Bronchial epithelial cell (primary cell): Measurements from ENCODE around the gene IQCH. TPM values are rescaled to one million over a fixed set of nuclear protein-coding genes. Genes with fewer than 3 reads are reported as not detected.
"Not testable (repeated sequence)": the region's sequence is repeated elsewhere in the genome, so short reads cannot be mapped to it uniquely, and the experiment has no call there.

Source experiments
- DNase-seq: peaks from one replicate; pipeline ENCODE4 v3.0.0-alpha.2; 2010; ENCODE audit warnings: low read depth
- FAIRE-seq: peaks from 2 replicates; lab custom pipeline; 2011; peaks lifted over from hg19 to GRCh38; lab: Jason Lieb, UNC
- H3K27me3 ChIP-seq: 2 replicates; pipeline ENCODE4 v1.5.1; 2011; ENCODE audit warnings: low read length; ENCODE audit not compliant: control insufficient read depth, insufficient read depth
- H3K36me3 ChIP-seq: 2 replicates; pipeline ENCODE4 v1.5.1; 2011; ENCODE audit warnings: low read length; ENCODE audit not compliant: control insufficient read depth, insufficient read depth
- H3K4me3 ChIP-seq: 2 replicates; pipeline ENCODE4 v1.5.1; 2011; ENCODE audit warnings: mild to moderate bottlenecking, low read depth, low read length, control low read depth
- CTCF ChIP-seq: IDR thresholded peaks from 2 replicates; pipeline ENCODE4 v1.5.1; 2011; ENCODE audit warnings: mild to moderate bottlenecking, moderate library complexity, low read length, control low read depth, inconsistent platforms; ENCODE audit not compliant: insufficient read depth, severe bottlenecking
- total RNA-seq: library from RNA; depleted of rRNA; stranded (reverse); fragments of >200 nt; gene quantifications from 2 replicates; pipeline ENCODE4 v1.2.1, GENCODE V29; 2014

Gene IQCH
- total RNA-seq, 1 donor from 2014 or later, result 1.1 TPM

DNA sequence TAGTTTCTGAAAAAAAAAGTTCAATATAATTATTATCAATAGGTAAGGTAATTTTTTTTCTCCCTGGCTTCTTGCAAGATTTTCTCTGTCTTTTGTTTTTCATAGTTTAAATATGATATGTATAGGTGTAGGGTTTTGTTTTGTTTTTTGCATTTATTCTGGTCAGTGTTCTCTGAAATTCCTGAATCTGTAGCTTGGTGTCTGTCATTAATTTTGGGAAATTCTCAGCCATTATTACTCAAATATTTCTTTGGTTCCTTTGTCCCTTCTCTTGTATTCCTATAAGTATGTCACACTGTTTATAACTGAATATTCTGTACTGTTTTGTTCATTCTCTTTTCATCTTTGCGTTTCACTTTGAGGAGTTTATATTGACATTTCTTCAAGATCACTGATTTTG lies 22.1 kb downstream of the IQCH start:
- FAIRE-seq, result no peak

DNA sequence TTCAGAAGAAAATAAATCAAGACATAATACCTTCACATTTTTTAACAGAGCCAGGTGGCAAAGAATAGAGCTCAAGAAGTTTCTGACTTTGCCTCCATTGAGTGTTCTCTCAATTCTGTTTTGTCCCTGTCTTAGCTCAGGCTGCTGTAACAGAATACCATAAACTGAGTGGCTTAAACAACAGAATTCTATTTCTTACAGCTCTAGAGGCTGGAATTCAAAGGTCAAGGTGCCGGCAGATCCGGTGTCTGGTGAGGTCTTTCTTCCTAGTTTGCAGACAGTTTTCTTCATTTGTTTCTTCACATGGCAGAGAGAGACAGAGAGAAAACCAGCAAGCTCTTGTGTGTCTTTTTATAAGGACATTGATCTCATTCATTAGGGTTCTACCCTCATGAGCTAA lies 25.6 kb downstream of the IQCH start:
- Histone ChIP-seq H3K27me3 (no peaks in the 10 kb centered on the region), H3K36me3 (no peaks in the 10 kb centered on the region), H3K4me3 (no peak overlapping the region)
- TF ChIP-seq CTCF, result no peak
- no peak for DNase-seq
- FAIRE-seq, result no peak

More for the DNA sequence above, 22.1 kb downstream of the IQCH start:
- H3K4me3 ChIP-seq, result no peak overlapping the region
- H3K27me3 ChIP-seq, result no peaks in the 10 kb centered on the region
- no peak for DNase-seq
- no peak for TF ChIP-seq CTCF
- no peaks in the 10 kb centered on the region for H3K36me3 ChIP-seq

GRCh38 chr15:67281714-67282113 lies 27.1 kb downstream of the IQCH start:
- FAIRE-seq, result no peak
- H3K27me3 ChIP-seq, result no peaks in the 10 kb centered on the region
- TF ChIP-seq CTCF, result no peak

GRCh38 chr15:67285625-67286024 lies 31.0 kb downstream of the IQCH start:
- not testable (repeated sequence) for H3K36me3 ChIP-seq, FAIRE-seq, DNase-seq, H3K27me3 ChIP-seq, H3K4me3 ChIP-seq

More at GRCh38 chr15:67281714-67282113, 27.1 kb downstream of the IQCH start:
- no peaks in the 10 kb centered on the region for H3K36me3 ChIP-seq
- DNase-seq, result no peak
- H3K4me3 ChIP-seq, result no peak overlapping the region

DNA sequence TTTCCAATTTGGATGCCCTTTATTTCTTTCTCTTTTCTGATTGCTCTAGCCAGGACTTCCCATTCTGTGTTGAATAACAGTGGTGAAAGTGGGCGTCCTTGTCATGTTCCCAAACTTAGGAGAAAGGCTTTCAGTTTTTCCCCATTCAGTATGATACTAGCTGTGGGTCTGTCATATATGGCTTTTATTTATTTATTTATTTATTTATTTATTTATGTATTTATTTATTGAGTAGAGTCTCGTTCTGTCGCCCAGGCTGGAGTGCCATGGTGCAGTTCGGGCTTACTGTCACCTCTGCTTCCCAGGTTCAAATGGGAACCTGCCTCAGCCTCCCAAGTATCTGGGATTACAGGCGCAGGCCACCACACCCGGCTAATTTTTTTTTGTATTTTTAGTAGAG lies 31.8 kb downstream of the IQCH start:
- not testable (repeated sequence) for H3K36me3 ChIP-seq, H3K4me3 ChIP-seq, DNase-seq, FAIRE-seq, H3K27me3 ChIP-seq

DNA sequence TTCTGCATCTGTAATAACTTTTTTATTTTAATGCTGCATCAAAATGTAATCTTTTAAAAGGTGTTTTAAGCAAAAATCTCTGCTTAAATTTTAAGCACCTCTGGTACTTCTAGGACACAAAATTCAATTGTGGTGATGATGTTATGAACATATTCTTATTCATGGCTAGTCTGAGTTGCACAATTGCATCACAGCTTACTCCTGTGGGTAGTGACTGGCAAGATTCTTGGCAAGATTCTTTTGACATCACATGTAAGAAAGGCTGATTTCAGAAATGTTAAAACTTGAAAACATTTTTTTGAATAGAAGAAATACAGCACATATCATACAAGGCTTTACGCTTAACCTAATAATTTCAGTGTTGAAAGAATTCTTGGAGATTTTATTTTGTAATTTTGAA lies 35.7 kb downstream of the IQCH start:
- FAIRE-seq, result no peak
- Histone ChIP-seq H3K4me3 (no peak overlapping the region), H3K27me3 (no peaks in the 10 kb centered on the region), H3K36me3 (no peaks in the 10 kb centered on the region)
- DNase-seq, result peak; percentile 31
- no peak for TF ChIP-seq CTCF

GRCh38 chr15:67296188-67296587 lies 41.6 kb downstream of the IQCH start:
- DNase-seq, result peak; percentile 2
- peak; percentile 18 for FAIRE-seq
- Histone ChIP-seq H3K36me3 (no peaks in the 10 kb centered on the region), H3K27me3 (no peaks in the 10 kb centered on the region), H3K4me3 (no peak overlapping the region)
- no peak for TF ChIP-seq CTCF
